Heart right ventricle (tissue), 16 donors: ENCODE measurements around the gene IFIT5. TPM values are rescaled to one million over a fixed set of nuclear protein-coding genes. Genes with fewer than 3 reads are reported as not detected.
A peak's percentile ranks its signal among the peaks of the same experiment; 100 is the strongest.
"Not testable (repeated sequence)": the region's sequence is repeated elsewhere in the genome, so short reads cannot be mapped to it uniquely, and the experiment has no call there.

ENCODE experiments used
- ATAC-seq, 8 donors: fragments of 200-7000 bp; cut with Tn5 transposase; one replicate each; pipeline ENCODE4 v1.9.1; 2020; ENCODE audit warnings: mild to moderate bottlenecking in 8 of 8, moderate library complexity in 8 of 8, moderate number of reproducible peaks in 1 of 8
- DNase-seq, 2 donors: peaks; one replicate each; pipeline ENCODE4 v3.0.0-alpha.2; 2020
- H3K27ac ChIP-seq, 10 donors: fragments of 200-600 bp; sonication (generic) in 2 of 10; one replicate each; pipeline versions ENCODE4 v1.5.0 to v1.8.0; 2020 to 2022; ENCODE audit warnings: mild to moderate bottlenecking in 3 of 10
- H3K27me3 ChIP-seq, 7 donors: fragments of 200-600 bp; one replicate each; pipeline ENCODE4 v1.8.0; 2021 to 2022; ENCODE audit warnings: mild to moderate bottlenecking in 2 of 7
- H3K36me3 ChIP-seq, 9 donors: fragments of 200-600 bp; sonication (generic) in 1 of 9; one replicate each; pipeline versions ENCODE4 v1.5.0 to v1.8.0; 2020 to 2022; ENCODE audit warnings: mild to moderate bottlenecking in 2 of 9
- H3K4me1 ChIP-seq, 9 donors: fragments of 200-600 bp; sonication (generic) in 1 of 9; one replicate each; pipeline versions ENCODE4 v1.5.0 to v1.8.0; 2020 to 2022; ENCODE audit warnings: mild to moderate bottlenecking in 4 of 9
- H3K4me3 ChIP-seq, 10 donors: fragments of 200-600 bp; sonication (generic) in 2 of 10; one replicate each; pipeline versions ENCODE4 v1.5.0 to v1.8.0; 2020 to 2022; ENCODE audit warnings: mild to moderate bottlenecking in 7 of 10, moderate library complexity in 2 of 10
- H3K9me3 ChIP-seq, 11 donors: fragments of 200-600 bp in 10 of 11; sonication (generic) in 2 of 11; one replicate each; pipeline versions ENCODE4 v1.5.0 to v1.8.0; 2013 to 2022; ENCODE audit warnings: mild to moderate bottlenecking in 2 of 11, control low read depth in 1 of 11, moderate library complexity in 1 of 11
- WGBS, 2 donors: extraction: QIAGEN DNeasy Blood & Tissue Kit; methylation state at CpG; one replicate each; pipeline ENCODE4 v1.1.7; 2013; ENCODE audit warnings: inconsistent platforms in 1 of 2; 5-methylcytosine and 5-hydroxymethylcytosine counted together
- intact Hi-C, 10 donors: fragments of 100-400 bp; cut with DNase I; formaldehyde crosslinking; loops; one replicate each; pipeline versions ENCODE4 v1.11.1 to v1.14.2; 2022
- polyA plus RNA-seq, 2 donors: library from polyadenylated mRNA; stranded (reverse); fragments of 200-250 nt; gene quantifications; one replicate each; pipeline ENCODE4 v1.2.3, GENCODE V29; 2013
- total RNA-seq, 10 donors: library from RNA; stranded (reverse); fragmentation: NEBNext Ultra II Directional in 3 of 10; extraction: Animal tissue kit (Norgen Biotek cat#: 25700) in 3 of 10; gene quantifications; one replicate each; pipeline versions ENCODE4 v1.2.1 to v1.2.4, GENCODE V29; 2021 to 2023
- TF ChIP-seq, protein P1 (sequence below), 9 donors: fragments of 200-600 bp; sonication (generic) in 2 of 9; IDR thresholded peaks; one replicate each; pipeline versions ENCODE4 v1.5.0 to v1.8.0; 2021 to 2022; ENCODE audit warnings: antibody characterized with exemption in 9 of 9, mild to moderate bottlenecking in 5 of 9, moderate library complexity in 1 of 9
- donor health status: Arrhythmogenic right ventricular cardiomyopathy.
- donor health status: ischemic (EF 13 %, LVEDD 7.1; RV severe dilation, severe dysfunction).
- donor health status: healthy with polysubstance abuse.
- donor health status: DM: no; HTN: yes; CAD: no.
- donor health status: DM: no; HTN: no; CAD: no.
- donor health status: ischemic (EF 25% LVEDD 6.9; RV normal size, moderate dysfunction).
- donor health status: ischemic (EF 25% LVEDD 5.7; RV mildly dilated, moderate dysfunction).
- donor health status: healthy.
- donor health status: DM: yes; HTN: yes; CAD: no.
- donor health status: Ischemic cardiomyopathy.
- donor health status: ischemic (EF 35%, LVEDD 5.7; RV mildly dilated, moderate dysfunction).
- donor health status: nonischemic (EF 11% LVEDD 7.7; RV severe dilation, severe dysfunction).
- donor health status: DM: yes; HTN: yes; CAD: no.
- donor health status: PGD.
- donor health status: ischemic (EF 29% LVEDD 5.4; RV normal size, mild dysfunction).
- donor health status: nonischemic (EF 23%, LVEDD 6.1; RV moderate dilation, normal function).

The IFIT5 gene
- total and polyA plus RNA-seq, 12 donors = 5.4 to 16.9 (median 11.0) TPM

DNA sequence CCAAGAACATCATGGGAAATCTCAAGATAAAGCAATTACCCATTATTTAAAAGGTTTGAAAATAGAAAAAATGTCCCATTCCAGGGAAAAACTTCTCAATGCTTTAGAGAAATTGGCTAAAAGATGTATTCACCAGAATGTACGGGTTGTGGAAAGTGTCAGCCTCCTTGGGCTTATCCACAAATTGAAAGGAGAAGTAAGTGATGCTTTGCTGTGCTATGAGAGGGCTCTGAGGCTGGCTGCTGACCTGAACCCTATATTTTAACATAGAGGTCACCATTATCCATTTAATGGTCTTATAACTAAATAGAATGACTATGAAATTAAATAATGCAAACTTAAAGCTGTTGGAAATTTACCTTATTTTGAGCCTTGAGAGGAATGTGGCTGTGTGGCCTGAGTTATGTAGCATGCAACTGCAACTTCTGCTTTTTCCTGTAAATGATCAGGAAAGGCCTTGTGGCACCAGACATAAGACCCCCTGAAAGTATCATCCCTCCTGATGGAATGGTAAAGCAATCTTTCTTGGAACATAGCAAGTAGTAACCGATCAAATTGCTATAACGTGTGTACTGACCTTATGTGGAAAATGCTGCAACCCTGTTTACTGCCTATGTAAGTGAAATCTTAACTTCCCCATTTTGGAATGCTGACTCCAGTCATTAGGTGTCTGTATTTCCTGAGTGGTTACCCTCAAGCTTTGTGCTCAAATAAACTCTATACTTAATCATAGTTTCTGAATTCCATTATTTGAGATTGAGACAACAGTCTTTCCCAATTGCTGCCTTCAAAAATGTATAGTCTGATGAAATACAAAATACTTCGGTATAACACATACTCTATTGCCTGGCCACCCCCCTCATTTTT lies 29.7 kb upstream of the IFIT5 start:
- ATAC-seq = peak in 5 of 8 donors; percentile 51 to 73 (median 58)
- DNase-seq = no peak
- no peak overlapping the region for H3K4me3 ChIP-seq
- no peaks in the 10 kb centered on the region for H3K9me3 ChIP-seq
- TF ChIP-seq, protein P1, sequence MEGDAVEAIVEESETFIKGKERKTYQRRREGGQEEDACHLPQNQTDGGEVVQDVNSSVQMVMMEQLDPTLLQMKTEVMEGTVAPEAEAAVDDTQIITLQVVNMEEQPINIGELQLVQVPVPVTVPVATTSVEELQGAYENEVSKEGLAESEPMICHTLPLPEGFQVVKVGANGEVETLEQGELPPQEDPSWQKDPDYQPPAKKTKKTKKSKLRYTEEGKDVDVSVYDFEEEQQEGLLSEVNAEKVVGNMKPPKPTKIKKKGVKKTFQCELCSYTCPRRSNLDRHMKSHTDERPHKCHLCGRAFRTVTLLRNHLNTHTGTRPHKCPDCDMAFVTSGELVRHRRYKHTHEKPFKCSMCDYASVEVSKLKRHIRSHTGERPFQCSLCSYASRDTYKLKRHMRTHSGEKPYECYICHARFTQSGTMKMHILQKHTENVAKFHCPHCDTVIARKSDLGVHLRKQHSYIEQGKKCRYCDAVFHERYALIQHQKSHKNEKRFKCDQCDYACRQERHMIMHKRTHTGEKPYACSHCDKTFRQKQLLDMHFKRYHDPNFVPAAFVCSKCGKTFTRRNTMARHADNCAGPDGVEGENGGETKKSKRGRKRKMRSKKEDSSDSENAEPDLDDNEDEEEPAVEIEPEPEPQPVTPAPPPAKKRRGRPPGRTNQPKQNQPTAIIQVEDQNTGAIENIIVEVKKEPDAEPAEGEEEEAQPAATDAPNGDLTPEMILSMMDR (IDR thresholded peaks at IDR 0.05) = no peak
- H3K27ac ChIP-seq = peak overlapping the region in 1 of 10 donors; percentile 36
- WGBS, 2 donors = 86 to 92% methylated on average over 4 of the region's 4 CpGs
- no peaks in the 10 kb centered on the region for H3K36me3 ChIP-seq
- intact Hi-C loops = loop anchor here in 1 of 10 donors (5.0 kb wide), 1 partner anchor 127 kb away; no protein-coding TSS in a partner anchor
- H3K27me3 ChIP-seq = no peaks in the 10 kb centered on the region
- H3K4me1 ChIP-seq = peaks cover 0 to 17% (median 0%) of the 10 kb centered on the region in 9 donors

DNA sequence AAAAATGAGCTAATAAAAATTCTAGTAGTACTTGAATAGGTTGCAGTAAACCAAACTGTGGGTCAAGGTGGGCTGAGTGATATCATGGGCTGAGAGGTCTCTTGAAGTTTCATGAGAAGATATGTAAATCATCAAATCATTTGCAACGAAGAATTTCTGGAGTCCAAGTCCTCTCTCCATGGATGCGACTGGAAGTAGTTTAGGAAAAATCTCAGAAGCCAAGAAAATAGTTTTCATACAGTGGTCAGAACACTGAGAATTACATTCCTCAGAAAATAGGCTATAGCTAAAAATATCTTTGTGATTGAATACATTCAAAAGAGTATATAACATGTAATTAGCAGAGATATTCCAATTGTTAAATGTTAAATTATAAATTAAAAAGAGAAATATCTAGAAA lies 25.6 kb upstream of the IFIT5 start:
- no peak overlapping the region for H3K4me3 ChIP-seq
- H3K27me3 ChIP-seq = no peaks in the 10 kb centered on the region
- H3K36me3 ChIP-seq = no peaks in the 10 kb centered on the region
- 65 to 72% methylated on average over 2 of the region's 2 CpGs for WGBS, 2 donors
- no peaks in the 10 kb centered on the region for H3K9me3 ChIP-seq
- intact Hi-C loops = loop anchor here in 2 of 10 donors (2.0 to 5.0 kb wide), 2 partner anchors 14 to 132 kb away; no protein-coding TSS in a partner anchor
- TF ChIP-seq, protein P1 (IDR thresholded peaks at IDR 0.05) = no peak
- no peak overlapping the region for H3K27ac ChIP-seq
- no peak for ATAC-seq
- H3K4me1 ChIP-seq = peaks cover 0 to 48% (median 26%) of the 10 kb centered on the region in 9 donors
- DNase-seq = no peak

DNA sequence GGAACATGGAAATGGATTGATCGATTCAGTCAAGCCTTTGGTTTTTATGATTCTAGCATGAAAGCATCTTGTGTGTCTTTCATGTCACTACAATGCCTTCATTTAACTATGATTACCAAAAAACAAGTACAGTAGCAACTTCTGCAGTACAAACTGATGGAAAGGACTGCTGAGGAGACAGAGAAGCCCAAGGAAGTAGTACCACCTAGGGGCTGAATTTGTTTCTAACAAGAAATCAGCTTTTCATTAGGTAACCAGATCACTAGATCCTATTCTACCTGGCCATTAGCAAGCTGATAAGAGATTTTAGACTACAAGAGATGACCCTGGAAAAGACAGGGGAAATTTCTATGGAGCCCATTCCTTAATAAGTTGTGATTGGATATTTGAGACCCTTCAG lies 25.1 kb upstream of the IFIT5 start:
- no peaks in the 10 kb centered on the region for H3K9me3 ChIP-seq
- ATAC-seq (no peak), DNase-seq (no peak)
- WGBS, 2 donors = 70% methylated on average over 1 of the region's 1 CpG
- TF ChIP-seq, protein P1 (IDR thresholded peaks at IDR 0.05) = peak in 7 of 9 donors; percentile 33 to 66 (median 55)
- H3K27ac ChIP-seq = peak overlapping the region in 1 of 10 donors; percentile 32
- no peaks in the 10 kb centered on the region for H3K36me3 ChIP-seq
- intact Hi-C loops = loop anchor here in 2 of 10 donors (2.0 to 5.0 kb wide), 2 partner anchors 14 to 132 kb away; no protein-coding TSS in a partner anchor
- no peaks in the 10 kb centered on the region for H3K27me3 ChIP-seq
- peaks cover 0 to 51% (median 31%) of the 10 kb centered on the region in 9 donors for H3K4me1 ChIP-seq
- no peak overlapping the region for H3K4me3 ChIP-seq

DNA sequence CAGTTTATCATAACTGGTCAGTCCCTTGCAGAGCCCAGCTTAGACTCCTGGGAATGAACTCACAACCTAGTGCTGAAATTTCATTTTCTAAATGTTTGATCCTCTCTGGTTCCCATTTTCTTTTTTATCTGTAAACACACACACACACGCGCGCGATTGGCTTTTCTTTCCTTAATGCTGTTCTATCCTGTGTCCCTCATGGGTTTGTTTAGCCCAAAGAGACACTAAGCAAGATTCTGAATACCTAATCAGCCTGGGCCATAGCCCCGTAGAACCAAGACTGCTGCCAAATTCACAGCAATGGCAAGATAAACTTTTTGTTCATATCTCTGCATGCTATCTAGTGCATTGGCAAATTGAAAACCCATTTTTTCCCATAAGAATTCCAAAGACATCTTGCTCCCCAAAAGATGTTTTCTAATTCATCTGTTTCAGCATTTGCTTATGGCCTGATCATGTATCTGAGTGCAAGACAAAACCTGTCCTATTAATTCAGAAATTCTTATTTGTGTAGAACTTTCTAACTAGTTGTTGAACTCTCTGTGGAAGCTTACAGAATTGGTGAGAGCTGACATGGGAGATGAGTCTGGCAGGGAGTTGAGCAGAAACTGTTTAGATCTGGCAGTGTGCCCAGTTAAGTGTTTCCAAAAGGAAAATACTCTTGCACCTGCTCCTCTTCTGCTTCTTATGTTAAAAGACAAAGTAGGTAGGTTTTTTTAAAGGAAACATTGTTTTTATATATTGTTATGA lies 23.7 kb upstream of the IFIT5 start:
- intact Hi-C loops = loop anchor here in 1 of 10 donors (5.0 kb wide), 1 partner anchor 133 kb away; no protein-coding TSS in a partner anchor
- peaks cover 0 to 48% (median 44%) of the 10 kb centered on the region in 9 donors for H3K4me1 ChIP-seq

DNA sequence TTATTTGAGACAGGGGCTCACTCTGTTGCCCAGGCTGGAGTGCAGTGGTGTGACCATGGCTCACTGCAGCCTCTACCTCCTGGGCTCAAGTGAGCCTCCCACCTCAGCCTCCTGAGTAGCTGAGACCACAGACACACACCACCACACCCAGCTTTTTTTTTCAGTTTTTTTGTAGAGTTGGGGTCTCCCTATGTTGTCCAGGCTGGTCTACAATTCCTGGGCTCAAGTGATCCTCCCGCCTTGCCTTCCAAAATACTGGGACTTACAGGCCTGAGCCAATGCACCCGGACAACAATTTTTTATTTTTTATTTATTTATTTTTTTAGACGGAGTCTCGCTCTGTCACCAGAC lies 23.2 kb upstream of the IFIT5 start:
- not testable (repeated sequence) for H3K9me3 ChIP-seq, DNase-seq, H3K4me3 ChIP-seq, ATAC-seq, H3K27me3 ChIP-seq
- WGBS, 2 donors = 95% methylated on average over 4 of the region's 4 CpGs
- H3K27ac ChIP-seq = peak overlapping the region in 8 of 10 donors; percentile 83 to 97 (median 88)
- peaks cover 0 to 52% (median 42%) of the 10 kb centered on the region in 9 donors for H3K4me1 ChIP-seq
- H3K36me3 ChIP-seq = peaks cover 0 to 11% (median 0%) of the 10 kb centered on the region in 9 donors
- intact Hi-C loops = loop anchor here in 1 of 10 donors (5.0 kb wide), 1 partner anchor 134 kb away; no protein-coding TSS in a partner anchor

More for the DNA sequence above, 23.7 kb upstream of the IFIT5 start:
- Histone ChIP-seq H3K9me3 (peaks cover 0 to 1% (median 0%) of the 10 kb centered on the region in 11 donors), H3K27me3 (no peaks in the 10 kb centered on the region), H3K27ac (peak overlapping the region in 7 of 10 donors; percentile 83 to 97 (median 88)), H3K36me3 (peaks cover 0 to 5% (median 0%) of the 10 kb centered on the region in 9 donors), H3K4me3 (no peak overlapping the region)
- peak in 1 of 2 donors; percentile 35 for DNase-seq
- no peak for ATAC-seq
- TF ChIP-seq, protein P1 (IDR thresholded peaks at IDR 0.05) = no peak
- 76 to 77% methylated on average over 5 of the region's 5 CpGs for WGBS, 2 donors
